ENCODE measurements around the gene DDN.

The DDN gene

GRCh38 chr12:48980953-48981756, 18.0 kb downstream of the DDN start:
- DNase-seq: peak in 1 of 2 experiments; percentile 52

GRCh38 chr12:48980389-48980952, 18.7 kb downstream of the DDN start:
- DNase-seq: peak; percentile 25 to 62

- DNase-seq: no peak
These were observed 19.4 kb downstream of the DDN start for GRCh38 chr12:48979602-48980388.

GRCh38 chr12:48978741-48979601, 20.2 kb downstream of the DDN start:
- peak in 1 of 2 experiments; percentile 28 for DNase-seq

- DNase-seq: peak in 1 of 2 experiments; percentile 57
These were observed 20.9 kb downstream of the DDN start, which contains the start of gene WNT1 for GRCh38 chr12:48978291-48978740. Gene WNT1, plus strand, starts transcription at chr12:48978322. Its CDS starts 329 bp downstream, at chr12:48978651.

- peak in 1 of 2 experiments; percentile 73 for DNase-seq
These were observed 21.6 kb downstream of the DDN start for GRCh38 chr12:48977290-48978281.

- no peak for DNase-seq
These were observed 25.1 kb downstream of the DDN start for GRCh38 chr12:48973941-48974673.

- DNase-seq: no peak
These were observed 25.6 kb downstream of the DDN start for GRCh38 chr12:48973531-48973930.

- no peak for DNase-seq
These were observed 26.2 kb downstream of the DDN start for GRCh38 chr12:48972952-48973483.

- no peak for DNase-seq
These were observed 26.8 kb downstream of the DDN start for GRCh38 chr12:48972213-48972951.

GRCh38 chr12:48970702-48971334, 28.4 kb downstream of the DDN start:
- DNase-seq: no peak

- DNase-seq: peak in 1 of 2 experiments; percentile 44
These were observed 29.1 kb downstream of the DDN start for GRCh38 chr12:48969833-48970701.

GRCh38 chr12:48969160-48969771, 29.9 kb downstream of the DDN start:
- no peak for DNase-seq

GRCh38 chr12:48968467-48968866, 30.7 kb downstream of the DDN start:
- DNase-seq: no peak

GRCh38 chr12:48967991-48968390, 31.2 kb downstream of the DDN start:
- no peak for DNase-seq

- no peak for DNase-seq
These were observed 32.8 kb downstream of the DDN start for GRCh38 chr12:48966177-48966895.

Measured in NCI-H526 (cell line).